Measurements from ENCODE around the gene ELOVL7. TPM values are rescaled to one million over a fixed set of nuclear protein-coding genes. Genes with fewer than 3 reads are reported as not detected.

ELOVL7 gene
- total RNA-seq, 2 donors from 2014 or later = 25.4 to 31.5 TPM

- TF ChIP-seq CTCF (IDR thresholded peaks at IDR 0.05) = no peak
- H3K27ac ChIP-seq = no peak overlapping the region
- H3K9ac ChIP-seq (ENCODE audit: low read depth in 2 of 2, low read length in 2 of 2) = no peak overlapping the region
- H3K4me1 ChIP-seq = no peaks in the 10 kb centered on the region
- DNase-seq = no peak
- no peaks in the 10 kb centered on the region for H3K36me3 ChIP-seq
- intact Hi-C loops (cut with DNase I) = no loop called here
- H3K27me3 ChIP-seq = no peaks in the 10 kb centered on the region
- H3K9me3 ChIP-seq = no peaks in the 10 kb centered on the region
- no peak overlapping the region for H3K4me3 ChIP-seq
Measured at GRCh38 chr5:60812426-60812825, 31.6 kb downstream of the ELOVL7 start.

GRCh38 chr5:60811105-60811504 lies 33.0 kb downstream of the ELOVL7 start:
- Histone ChIP-seq H3K9me3 (no peaks in the 10 kb centered on the region), H3K4me3 (no peak overlapping the region), H3K9ac (ENCODE audit: low read depth in 2 of 2, low read length in 2 of 2) (no peak overlapping the region), H3K36me3 (no peaks in the 10 kb centered on the region), H3K4me1 (no peaks in the 10 kb centered on the region), H3K27ac (no peak overlapping the region), H3K27me3 (no peaks in the 10 kb centered on the region)
- no peak for DNase-seq
- intact Hi-C loops (cut with DNase I) = no loop called here
- TF ChIP-seq CTCF (IDR thresholded peaks at IDR 0.05) = no peak

- Histone ChIP-seq H3K9ac (ENCODE audit: low read depth in 2 of 2, low read length in 2 of 2) (no peak overlapping the region), H3K9me3 (no peaks in the 10 kb centered on the region), H3K27ac (no peak overlapping the region), H3K36me3 (no peaks in the 10 kb centered on the region), H3K4me3 (no peak overlapping the region), H3K27me3 (no peaks in the 10 kb centered on the region), H3K4me1 (no peaks in the 10 kb centered on the region)
- TF ChIP-seq CTCF (IDR thresholded peaks at IDR 0.05) = no peak
- intact Hi-C loops (cut with DNase I) = no loop called here
- no peak for DNase-seq
Measured at GRCh38 chr5:60810438-60811085, 33.5 kb downstream of the ELOVL7 start.

GRCh38 chr5:60809891-60810425 lies 34.1 kb downstream of the ELOVL7 start:
- Histone ChIP-seq H3K4me3 (no peak overlapping the region), H3K9me3 (no peaks in the 10 kb centered on the region), H3K27ac (no peak overlapping the region), H3K4me1 (no peaks in the 10 kb centered on the region), H3K9ac (ENCODE audit: low read depth in 2 of 2, low read length in 2 of 2) (no peak overlapping the region), H3K36me3 (no peaks in the 10 kb centered on the region), H3K27me3 (no peaks in the 10 kb centered on the region)
- intact Hi-C loops (cut with DNase I) = no loop called here
- no peak for TF ChIP-seq CTCF (IDR thresholded peaks at IDR 0.05)
- DNase-seq = no peak

- intact Hi-C loops (cut with DNase I) = no loop called here
Measured at GRCh38 chr5:60806591-60807243, 37.4 kb downstream of the ELOVL7 start.

More at GRCh38 chr5:60806591-60807243, 37.4 kb downstream of the ELOVL7 start:
- Histone ChIP-seq H3K4me1 (no peaks in the 10 kb centered on the region), H3K36me3 (no peaks in the 10 kb centered on the region), H3K9me3 (no peaks in the 10 kb centered on the region), H3K27me3 (no peaks in the 10 kb centered on the region), H3K27ac (no peak overlapping the region), H3K9ac (ENCODE audit: low read depth in 2 of 2, low read length in 2 of 2) (no peak overlapping the region), H3K4me3 (no peak overlapping the region)
- no peak for DNase-seq
- no peak for TF ChIP-seq CTCF (IDR thresholded peaks at IDR 0.05)

Data from colonic mucosa (tissue), 4 donors.